Measurements from ENCODE around the gene NMT1. TPM values are rescaled to one million over a fixed set of nuclear protein-coding genes. Genes with fewer than 3 reads are reported as not detected.

The NMT1 gene
- total and polyA plus RNA-seq, 4 donors, result 37.7 to 120 (median 48.9) TPM

- Histone ChIP-seq H3K27me3 (ENCODE audit: control insufficient read depth in 3 of 3, insufficient read depth in 3 of 3, low read length in 2 of 3) (no peaks in the 10 kb centered on the region), H3K27ac (ENCODE audit: low read depth in 1 of 2, low read length in 1 of 2) (peak overlapping the region; percentile 62 to 87), H3K9ac (ENCODE audit: insufficient read depth in 1 of 2, low read length in 2 of 2) (no peak overlapping the region), H3K4me3 (no peak overlapping the region), H3K9me3 (ENCODE audit: control insufficient read depth in 4 of 4, insufficient read depth in 3 of 4, low read length in 3 of 4) (no peaks in the 10 kb centered on the region), H3K4me1 (ENCODE audit: control insufficient read depth in 5 of 5, insufficient read depth in 5 of 5, low read length in 5 of 5) (peaks cover 0 to 33% (median 9%) of the 10 kb centered on the region in 5 donors), H3K36me3 (ENCODE audit: control insufficient read depth in 4 of 4, insufficient read depth in 4 of 4, low read length in 4 of 4) (no peaks in the 10 kb centered on the region)
- TF ChIP-seq CTCF (IDR thresholded peaks at IDR 0.05; ENCODE audit: control extremely low read depth, extremely low read depth), result no peak
- peak in 2 of 3 donors; percentile 34 to 54 for DNase-seq
- ATAC-seq (ENCODE audit: insufficient read depth, low FRiP score), result no peak
- WGBS, 2 donors, result 42 to 62% methylated on average over 20 of the region's 20 CpGs
These were observed 66.6 kb downstream of the NMT1 start for GRCh38 chr17:45127548-45128300.

- WGBS, 2 donors, result 80 to 82% methylated on average over 5 of the region's 5 CpGs
- no peak overlapping the region for H3K9ac ChIP-seq (ENCODE audit: insufficient read depth in 1 of 2, low read length in 2 of 2)
These were observed 67.2 kb downstream of the NMT1 start for GRCh38 chr17:45128331-45128730.

GRCh38 chr17:45128989-45129388 is 67.9 kb downstream of the NMT1 start:
- WGBS, 2 donors, result 98 to 100% methylated on average over 2 of the region's 2 CpGs
- Histone ChIP-seq H3K27me3 (ENCODE audit: control insufficient read depth in 3 of 3, insufficient read depth in 3 of 3, low read length in 2 of 3) (no peaks in the 10 kb centered on the region), H3K4me1 (ENCODE audit: control insufficient read depth in 5 of 5, insufficient read depth in 5 of 5, low read length in 5 of 5) (peaks cover 0 to 25% (median 9%) of the 10 kb centered on the region in 5 donors), H3K36me3 (ENCODE audit: control insufficient read depth in 4 of 4, insufficient read depth in 4 of 4, low read length in 4 of 4) (no peaks in the 10 kb centered on the region), H3K4me3 (no peak overlapping the region), H3K9me3 (ENCODE audit: control insufficient read depth in 4 of 4, insufficient read depth in 3 of 4, low read length in 3 of 4) (no peaks in the 10 kb centered on the region), H3K27ac (ENCODE audit: low read depth in 1 of 2, low read length in 1 of 2) (peak overlapping the region; percentile 62 to 87), H3K9ac (ENCODE audit: insufficient read depth in 1 of 2, low read length in 2 of 2) (no peak overlapping the region)
- DNase-seq, result no peak
- no peak for ATAC-seq (ENCODE audit: insufficient read depth, low FRiP score)
- TF ChIP-seq CTCF (IDR thresholded peaks at IDR 0.05; ENCODE audit: control extremely low read depth, extremely low read depth), result no peak

More at GRCh38 chr17:45128331-45128730, 67.2 kb downstream of the NMT1 start:
- Histone ChIP-seq H3K4me3 (no peak overlapping the region), H3K27me3 (ENCODE audit: control insufficient read depth in 3 of 3, insufficient read depth in 3 of 3, low read length in 2 of 3) (no peaks in the 10 kb centered on the region), H3K36me3 (ENCODE audit: control insufficient read depth in 4 of 4, insufficient read depth in 4 of 4, low read length in 4 of 4) (no peaks in the 10 kb centered on the region), H3K4me1 (ENCODE audit: control insufficient read depth in 5 of 5, insufficient read depth in 5 of 5, low read length in 5 of 5) (peaks cover 0 to 31% (median 9%) of the 10 kb centered on the region in 5 donors), H3K9me3 (ENCODE audit: control insufficient read depth in 4 of 4, insufficient read depth in 3 of 4, low read length in 3 of 4) (no peaks in the 10 kb centered on the region), H3K27ac (ENCODE audit: low read depth in 1 of 2, low read length in 1 of 2) (peak overlapping the region; percentile 62 to 87)
- ATAC-seq (ENCODE audit: insufficient read depth, low FRiP score) (no peak), DNase-seq (no peak)
- TF ChIP-seq CTCF (IDR thresholded peaks at IDR 0.05; ENCODE audit: control extremely low read depth, extremely low read depth), result no peak

All from lung (tissue), 12 donors.